G401.6 (cell line): ENCODE results near the gene RGCC.

Experiments used
- FAIRE-seq: peaks from 2 replicates; lab custom pipeline; 2012; peaks lifted over from hg19 to GRCh38; lab: Jason Lieb, UNC

Gene RGCC

GRCh38 chr13:41516760-41517159 lies 59.4 kb downstream of the RGCC start:
- FAIRE-seq, result no peak

GRCh38 chr13:41520016-41520659 lies 62.8 kb downstream of the RGCC start:
- no peak for FAIRE-seq
